ENCODE data around the gene XAB2.

DNA sequence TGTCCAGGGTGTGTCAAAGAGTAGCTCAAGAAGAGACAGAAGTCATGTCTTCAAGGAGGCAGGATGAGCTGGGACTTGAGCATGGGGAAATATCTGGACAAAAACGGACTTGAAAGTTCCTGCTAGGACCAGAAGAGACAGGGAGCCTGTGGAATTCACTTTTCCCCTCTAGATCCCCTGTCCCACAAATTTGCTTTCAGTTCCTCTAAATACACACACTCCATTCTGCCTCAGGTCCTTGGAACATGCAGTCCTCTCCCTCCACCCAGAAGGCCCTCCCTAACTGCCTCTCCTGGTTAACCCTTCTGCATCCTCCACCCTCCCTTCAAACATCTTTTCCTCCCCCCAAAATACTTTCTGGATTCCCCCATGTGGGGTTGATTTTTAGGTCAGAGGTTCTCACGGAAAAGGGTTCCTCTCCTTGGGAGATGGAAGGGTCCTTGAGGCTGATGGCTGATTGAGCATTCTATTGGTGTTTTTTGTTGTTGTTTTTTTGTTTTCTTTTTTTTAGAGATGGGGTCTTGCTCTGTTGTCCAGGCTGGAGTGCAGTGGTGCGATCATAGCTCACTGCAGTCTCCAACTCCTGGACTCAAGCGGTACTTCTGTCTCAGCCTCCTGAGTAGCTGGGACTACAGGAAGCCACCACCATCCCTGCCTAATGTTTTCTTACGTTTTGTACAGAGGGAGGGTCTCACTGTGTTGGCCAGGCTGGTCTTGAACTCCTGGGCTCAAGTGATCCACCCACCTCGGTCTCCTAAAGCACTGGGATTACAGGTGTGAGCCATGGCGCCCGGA lies 32.6 kb upstream of the XAB2 start:
- TF ChIP-seq, protein P1, sequence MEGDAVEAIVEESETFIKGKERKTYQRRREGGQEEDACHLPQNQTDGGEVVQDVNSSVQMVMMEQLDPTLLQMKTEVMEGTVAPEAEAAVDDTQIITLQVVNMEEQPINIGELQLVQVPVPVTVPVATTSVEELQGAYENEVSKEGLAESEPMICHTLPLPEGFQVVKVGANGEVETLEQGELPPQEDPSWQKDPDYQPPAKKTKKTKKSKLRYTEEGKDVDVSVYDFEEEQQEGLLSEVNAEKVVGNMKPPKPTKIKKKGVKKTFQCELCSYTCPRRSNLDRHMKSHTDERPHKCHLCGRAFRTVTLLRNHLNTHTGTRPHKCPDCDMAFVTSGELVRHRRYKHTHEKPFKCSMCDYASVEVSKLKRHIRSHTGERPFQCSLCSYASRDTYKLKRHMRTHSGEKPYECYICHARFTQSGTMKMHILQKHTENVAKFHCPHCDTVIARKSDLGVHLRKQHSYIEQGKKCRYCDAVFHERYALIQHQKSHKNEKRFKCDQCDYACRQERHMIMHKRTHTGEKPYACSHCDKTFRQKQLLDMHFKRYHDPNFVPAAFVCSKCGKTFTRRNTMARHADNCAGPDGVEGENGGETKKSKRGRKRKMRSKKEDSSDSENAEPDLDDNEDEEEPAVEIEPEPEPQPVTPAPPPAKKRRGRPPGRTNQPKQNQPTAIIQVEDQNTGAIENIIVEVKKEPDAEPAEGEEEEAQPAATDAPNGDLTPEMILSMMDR (IDR thresholded peaks at IDR 0.05), result no peak
- no peak for TF ChIP-seq POLR2A (IDR thresholded peaks at IDR 0.05)

All from thyroid gland (tissue), 4 donors.